ENCODE data around the gene INSYN2B. TPM values are rescaled to one million over a fixed set of nuclear protein-coding genes. Genes with fewer than 3 reads are reported as not detected.

Gene INSYN2B
- total and polyA plus RNA-seq, 2 experiments from 2014 or later, result not detected

DNA sequence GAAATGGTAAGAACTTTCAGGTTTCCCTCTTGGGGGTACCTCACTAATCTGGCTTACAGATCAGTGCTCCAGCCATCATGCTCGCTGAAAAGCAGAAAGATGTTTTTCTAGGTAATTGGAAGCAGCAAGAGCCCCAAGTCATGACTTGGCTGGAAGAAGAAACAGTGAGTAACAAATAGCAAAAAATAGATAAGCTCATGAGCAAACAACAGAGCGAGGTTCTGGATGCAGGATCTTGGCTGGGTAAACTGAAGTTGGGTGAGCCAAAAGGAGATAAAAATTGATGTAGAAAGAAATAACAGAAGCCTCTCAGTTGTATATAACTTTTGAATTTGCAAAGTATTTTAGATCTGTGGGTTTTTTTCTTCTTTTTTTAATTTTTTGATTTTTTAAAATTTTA lies 110.1 kb downstream of the INSYN2B start (continued):
- TF ChIP-seq, protein P1, sequence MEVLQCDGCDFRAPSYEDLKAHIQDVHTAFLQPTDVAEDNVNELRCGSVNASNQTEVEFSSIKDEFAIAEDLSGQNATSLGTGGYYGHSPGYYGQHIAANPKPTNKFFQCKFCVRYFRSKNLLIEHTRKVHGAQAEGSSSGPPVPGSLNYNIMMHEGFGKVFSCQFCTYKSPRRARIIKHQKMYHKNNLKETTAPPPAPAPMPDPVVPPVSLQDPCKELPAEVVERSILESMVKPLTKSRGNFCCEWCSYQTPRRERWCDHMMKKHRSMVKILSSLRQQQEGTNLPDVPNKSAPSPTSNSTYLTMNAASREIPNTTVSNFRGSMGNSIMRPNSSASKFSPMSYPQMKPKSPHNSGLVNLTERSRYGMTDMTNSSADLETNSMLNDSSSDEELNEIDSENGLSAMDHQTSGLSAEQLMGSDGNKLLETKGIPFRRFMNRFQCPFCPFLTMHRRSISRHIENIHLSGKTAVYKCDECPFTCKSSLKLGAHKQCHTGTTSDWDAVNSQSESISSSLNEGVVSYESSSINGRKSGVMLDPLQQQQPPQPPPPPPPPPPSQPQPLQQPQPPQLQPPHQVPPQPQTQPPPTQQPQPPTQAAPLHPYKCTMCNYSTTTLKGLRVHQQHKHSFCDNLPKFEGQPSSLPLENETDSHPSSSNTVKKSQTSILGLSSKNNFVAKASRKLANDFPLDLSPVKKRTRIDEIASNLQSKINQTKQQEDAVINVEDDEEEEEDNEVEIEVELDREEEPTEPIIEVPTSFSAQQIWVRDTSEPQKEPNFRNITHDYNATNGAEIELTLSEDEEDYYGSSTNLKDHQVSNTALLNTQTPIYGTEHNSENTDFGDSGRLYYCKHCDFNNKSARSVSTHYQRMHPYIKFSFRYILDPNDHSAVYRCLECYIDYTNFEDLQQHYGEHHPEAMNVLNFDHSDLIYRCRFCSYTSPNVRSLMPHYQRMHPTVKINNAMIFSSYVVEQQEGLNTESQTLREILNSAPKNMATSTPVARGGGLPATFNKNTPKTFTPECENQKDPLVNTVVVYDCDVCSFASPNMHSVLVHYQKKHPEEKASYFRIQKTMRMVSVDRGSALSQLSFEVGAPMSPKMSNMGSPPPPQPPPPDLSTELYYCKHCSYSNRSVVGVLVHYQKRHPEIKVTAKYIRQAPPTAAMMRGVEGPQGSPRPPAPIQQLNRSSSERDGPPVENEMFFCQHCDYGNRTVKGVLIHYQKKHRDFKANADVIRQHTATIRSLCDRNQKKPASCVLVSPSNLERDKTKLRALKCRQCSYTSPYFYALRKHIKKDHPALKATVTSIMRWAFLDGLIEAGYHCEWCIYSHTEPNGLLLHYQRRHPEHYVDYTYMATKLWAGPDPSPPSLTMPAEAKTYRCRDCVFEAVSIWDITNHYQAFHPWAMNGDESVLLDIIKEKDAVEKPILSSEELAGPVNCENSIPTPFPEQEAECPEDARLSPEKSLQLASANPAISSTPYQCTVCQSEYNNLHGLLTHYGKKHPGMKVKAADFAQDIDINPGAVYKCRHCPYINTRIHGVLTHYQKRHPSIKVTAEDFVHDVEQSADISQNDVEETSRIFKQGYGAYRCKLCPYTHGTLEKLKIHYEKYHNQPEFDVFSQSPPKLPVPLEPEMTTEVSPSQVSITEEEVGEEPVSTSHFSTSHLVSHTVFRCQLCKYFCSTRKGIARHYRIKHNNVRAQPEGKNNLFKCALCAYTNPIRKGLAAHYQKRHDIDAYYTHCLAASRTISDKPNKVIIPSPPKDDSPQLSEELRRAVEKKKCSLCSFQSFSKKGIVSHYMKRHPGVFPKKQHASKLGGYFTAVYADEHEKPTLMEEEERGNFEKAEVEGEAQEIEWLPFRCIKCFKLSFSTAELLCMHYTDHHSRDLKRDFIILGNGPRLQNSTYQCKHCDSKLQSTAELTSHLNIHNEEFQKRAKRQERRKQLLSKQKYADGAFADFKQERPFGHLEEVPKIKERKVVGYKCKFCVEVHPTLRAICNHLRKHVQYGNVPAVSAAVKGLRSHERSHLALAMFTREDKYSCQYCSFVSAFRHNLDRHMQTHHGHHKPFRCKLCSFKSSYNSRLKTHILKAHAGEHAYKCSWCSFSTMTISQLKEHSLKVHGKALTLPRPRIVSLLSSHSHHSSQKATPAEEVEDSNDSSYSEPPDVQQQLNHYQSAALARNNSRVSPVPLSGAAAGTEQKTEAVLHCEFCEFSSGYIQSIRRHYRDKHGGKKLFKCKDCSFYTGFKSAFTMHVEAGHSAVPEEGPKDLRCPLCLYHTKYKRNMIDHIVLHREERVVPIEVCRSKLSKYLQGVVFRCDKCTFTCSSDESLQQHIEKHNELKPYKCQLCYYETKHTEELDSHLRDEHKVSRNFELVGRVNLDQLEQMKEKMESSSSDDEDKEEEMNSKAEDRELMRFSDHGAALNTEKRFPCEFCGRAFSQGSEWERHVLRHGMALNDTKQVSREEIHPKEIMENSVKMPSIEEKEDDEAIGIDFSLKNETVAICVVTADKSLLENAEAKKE (CRISPR knock-in tag; IDR thresholded peaks at IDR 0.05), result no peak
- TF ChIP-seq POLR2AphosphoS5 (IDR thresholded peaks at IDR 0.05; ENCODE audit: low read depth), result no peak
- no peak for TF ChIP-seq ZNF114 (CRISPR knock-in tag; IDR thresholded peaks at IDR 0.05)
- no peak for TF ChIP-seq ZNF331 (CRISPR knock-in tag; IDR thresholded peaks at IDR 0.05; ENCODE audit: low read depth)
- TF ChIP-seq STAT1 (IDR thresholded peaks at IDR 0.05; ENCODE audit: unreplicated experiment), result no peak
- TF ChIP-seq EZH2 (IDR thresholded peaks at IDR 0.05; ENCODE audit: low read depth, unreplicated experiment), result no peak
- no peak for TF ChIP-seq NANOG (IDR thresholded peaks at IDR 0.05; ENCODE audit: borderline replicate concordance)
- TF ChIP-seq EZH2phosphoT487 (IDR thresholded peaks at IDR 0.05; ENCODE audit: unreplicated experiment), result no peak
- no peak for TF ChIP-seq CREB1 (CRISPR knock-in tag; IDR thresholded peaks at IDR 0.05; ENCODE audit: low read depth)

DNA sequence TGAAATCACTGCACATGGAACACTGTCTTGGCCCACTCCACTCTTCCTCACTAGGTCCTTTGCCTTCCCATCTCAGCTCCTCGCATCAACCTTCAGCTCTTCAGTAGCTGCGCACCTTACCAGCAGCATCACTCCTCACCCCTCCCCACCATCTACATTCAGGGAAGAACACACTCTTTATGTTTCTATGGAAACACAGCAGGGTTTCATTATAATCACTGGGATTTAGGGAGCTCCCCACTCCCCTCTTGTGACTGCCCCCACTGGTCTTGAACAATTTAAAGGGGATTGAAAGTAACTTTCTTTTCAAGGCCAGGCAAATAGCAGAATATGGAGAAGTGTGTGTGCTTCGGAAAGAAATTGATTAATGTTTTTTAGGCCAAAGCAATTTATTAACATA lies 111.2 kb downstream of the INSYN2B start:
- Histone ChIP-seq H3F3A (replicated peaks; ENCODE audit: low read depth) (no peaks in the 10 kb centered on the region), H3K4me3 (no peak overlapping the region), H3K27me3 (ENCODE audit: insufficient read depth) (no peaks in the 10 kb centered on the region), H4K20me1 (replicated peaks; ENCODE audit: insufficient read depth) (no peaks in the 10 kb centered on the region), H3K4me1 (ENCODE audit: insufficient read depth) (no peaks in the 10 kb centered on the region), H2AFZ (no peak overlapping the region), H3K79me2 (replicated peaks; ENCODE audit: insufficient read depth) (no peaks in the 10 kb centered on the region), H3K4me2 (no peak overlapping the region), H3K36me3 (ENCODE audit: insufficient read depth) (no peaks in the 10 kb centered on the region), H3K27ac (ENCODE audit: low read depth) (no peak overlapping the region), H3K9me2 (ENCODE audit: insufficient read depth) (no peaks in the 10 kb centered on the region)
- no peak for TF ChIP-seq ZNF331 (CRISPR knock-in tag; IDR thresholded peaks at IDR 0.05; ENCODE audit: low read depth)
- no peak for TF ChIP-seq STAT1 (IDR thresholded peaks at IDR 0.05; ENCODE audit: unreplicated experiment)
- TF ChIP-seq NANOG (IDR thresholded peaks at IDR 0.05; ENCODE audit: borderline replicate concordance), result no peak
- no peak; the same call in 2 of the 3 replicates for ATAC-seq
- Mint-ChIP-seq H3K9me3 (no peaks in the 10 kb centered on the region), H3K4me1 (peaks cover 7% of the 10 kb centered on the region), H3K27ac (no peak overlapping the region), H3K27me3 (ENCODE audit: insufficient read depth, low read depth, poor library complexity) (peaks cover 4% of the 10 kb centered on the region), H3K4me3 (no peak overlapping the region), H3K36me3 (ENCODE audit: low read depth) (no peaks in the 10 kb centered on the region)
- peak; percentile 28 for DNase-seq (ENCODE audit: low spot score)
